Spinal cord (tissue), 10 donors: ENCODE data around the gene CD69. TPM values are rescaled to one million over a fixed set of nuclear protein-coding genes. Genes with fewer than 3 reads are reported as not detected.
"Not testable (repeated sequence)": the region's sequence is repeated elsewhere in the genome, so short reads cannot be mapped to it uniquely, and the experiment has no call there.

Source experiments
- DNase-seq, 6 donors: peaks; one replicate each; pipeline versions ENCODE4 v3.0.0 to v3.0.0-alpha.2; 2013 to 2015; ENCODE audit warnings: low spot score in 6 of 6, low read depth in 4 of 6
- H3K27ac ChIP-seq: one replicate; pipeline ENCODE4 v1.5.1; 2013; ENCODE audit warnings: low read depth, low read length, control low read depth
- H3K27me3 ChIP-seq: one replicate; pipeline ENCODE4 v1.6.1; 2013; ENCODE audit warnings: low read length; ENCODE audit not compliant: control insufficient read depth, insufficient read depth
- H3K36me3 ChIP-seq: one replicate; pipeline ENCODE4 v1.6.1; 2013; ENCODE audit warnings: low read length; ENCODE audit not compliant: control insufficient read depth, insufficient read depth
- H3K4me1 ChIP-seq: one replicate; pipeline ENCODE4 v1.6.1; 2013; ENCODE audit warnings: low read length; ENCODE audit not compliant: control insufficient read depth, insufficient read depth
- H3K4me3 ChIP-seq: one replicate; pipeline ENCODE4 v1.5.1; 2013; ENCODE audit warnings: low read depth, low read length, control low read depth
- H3K9me3 ChIP-seq: one replicate; pipeline ENCODE4 v1.6.1; 2013; ENCODE audit warnings: low read length; ENCODE audit not compliant: control insufficient read depth, insufficient read depth
- WGBS: methylation state at CpG from one replicate; pipeline ENCODE4 v1.1.5; 2013; ENCODE audit warnings: missing lambda C conversion rate; ENCODE audit not compliant: insufficient coverage; 5-methylcytosine and 5-hydroxymethylcytosine counted together
- polyA plus RNA-seq, 2 donors: library from polyadenylated mRNA; unstranded; fragments of 120-200 nt; gene quantifications; one replicate each; pipeline ENCODE4 v1.2.1, GENCODE V29; 2013; ENCODE audit not compliant: insufficient read length in 2 of 2
- total RNA-seq, 2 donors: library from RNA; depleted of rRNA in 1 of 2; stranded (reverse); fragments of 120-200 nt in 1 of 2; fragments of >200 nt in 1 of 2; gene quantifications; one replicate each; pipeline versions ENCODE4 v1.2.3 to v1.2.4, GENCODE V29; 2013 to 2014
- donor health status: healthy.

CD69 gene
- total and polyA plus RNA-seq, 4 donors = 0.63 to 9.6 (median 1.6) TPM

GRCh38 chr12:9727813-9728212 is 32.9 kb downstream of the CD69 start:
- DNase-seq = no peak
- H3K27me3 ChIP-seq = no peaks in the 10 kb centered on the region
- no peaks in the 10 kb centered on the region for H3K4me1 ChIP-seq
- H3K4me3 ChIP-seq = no peak overlapping the region
- H3K36me3 ChIP-seq = no peaks in the 10 kb centered on the region
- H3K9me3 ChIP-seq = no peaks in the 10 kb centered on the region
- no CpG with 5 or more reads among the region's 1 CpG for WGBS
- no peak overlapping the region for H3K27ac ChIP-seq

GRCh38 chr12:9725213-9725870 is 35.4 kb downstream of the CD69 start:
- no peaks in the 10 kb centered on the region for H3K36me3 ChIP-seq
- no peak for DNase-seq
- no CpG with 5 or more reads among the region's 2 CpGs for WGBS
- no peaks in the 10 kb centered on the region for H3K9me3 ChIP-seq
- no peak overlapping the region for H3K4me3 ChIP-seq
- H3K27me3 ChIP-seq = no peaks in the 10 kb centered on the region
- no peak overlapping the region for H3K27ac ChIP-seq
- no peaks in the 10 kb centered on the region for H3K4me1 ChIP-seq

DNA sequence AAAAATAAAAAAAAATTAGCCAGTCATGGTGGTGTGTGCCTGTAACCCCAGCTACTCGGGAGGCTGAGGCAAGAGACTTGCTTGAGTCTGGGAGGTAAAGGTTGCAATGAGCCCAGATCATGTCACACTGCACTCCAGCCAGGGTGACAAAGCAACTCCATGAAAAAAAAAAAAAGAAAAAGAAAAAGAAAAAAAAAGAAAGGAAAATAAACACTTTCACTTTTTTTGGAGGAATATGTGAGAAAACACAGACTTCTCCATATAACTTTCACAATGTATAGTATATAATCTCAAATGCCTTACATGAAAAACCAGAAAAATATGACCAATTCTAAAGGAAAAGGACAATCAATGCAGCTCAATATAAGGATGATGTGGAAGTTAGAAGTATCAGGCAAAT is 36.7 kb downstream of the CD69 start:
- no peak overlapping the region for H3K27ac ChIP-seq
- DNase-seq = no peak
- no peaks in the 10 kb centered on the region for H3K9me3 ChIP-seq
- no CpG with 5 or more reads among the region's 1 CpG for WGBS
- H3K4me1 ChIP-seq = no peaks in the 10 kb centered on the region
- no peaks in the 10 kb centered on the region for H3K36me3 ChIP-seq
- no peaks in the 10 kb centered on the region for H3K27me3 ChIP-seq
- no peak overlapping the region for H3K4me3 ChIP-seq

DNA sequence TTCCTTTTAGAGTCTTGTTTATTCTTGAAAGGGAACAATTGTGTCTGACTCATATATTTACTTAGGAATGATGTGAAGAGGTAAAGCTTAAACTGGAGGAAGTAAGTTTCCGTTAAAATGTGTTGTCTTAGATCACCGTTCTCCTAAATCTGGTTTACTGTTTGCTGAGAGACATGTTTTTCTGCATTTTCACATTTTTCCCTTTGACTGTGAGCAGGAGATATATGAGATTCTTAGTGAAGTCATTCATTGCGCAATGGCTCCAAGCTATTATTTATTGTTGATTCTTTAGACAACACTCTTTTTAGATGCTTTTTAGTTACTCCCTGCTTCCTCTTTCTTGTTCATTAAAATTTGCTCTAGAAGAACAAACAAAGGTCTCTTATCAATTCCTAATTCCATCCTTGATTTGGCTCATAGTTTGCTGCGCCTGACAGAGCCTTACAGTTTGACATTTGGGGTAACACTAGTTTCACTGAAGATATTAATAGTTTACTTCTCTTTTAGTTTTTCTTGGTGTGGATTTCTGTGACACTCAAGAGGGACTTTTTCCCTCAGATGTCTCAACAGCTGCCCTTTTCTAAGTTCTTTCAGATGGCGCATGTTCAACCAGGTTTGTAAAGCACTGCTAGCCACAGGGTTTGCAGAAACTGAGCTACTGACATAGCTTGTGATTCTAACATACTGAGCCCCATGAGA is 39.2 kb downstream of the CD69 start:
- no peaks in the 10 kb centered on the region for H3K27me3 ChIP-seq
- H3K4me3 ChIP-seq = no peak overlapping the region
- H3K27ac ChIP-seq = no peak overlapping the region
- no peaks in the 10 kb centered on the region for H3K9me3 ChIP-seq
- no peaks in the 10 kb centered on the region for H3K4me1 ChIP-seq
- no peak for DNase-seq
- WGBS = 90% methylated on average over 2 of the region's 5 CpGs
- no peaks in the 10 kb centered on the region for H3K36me3 ChIP-seq

DNA sequence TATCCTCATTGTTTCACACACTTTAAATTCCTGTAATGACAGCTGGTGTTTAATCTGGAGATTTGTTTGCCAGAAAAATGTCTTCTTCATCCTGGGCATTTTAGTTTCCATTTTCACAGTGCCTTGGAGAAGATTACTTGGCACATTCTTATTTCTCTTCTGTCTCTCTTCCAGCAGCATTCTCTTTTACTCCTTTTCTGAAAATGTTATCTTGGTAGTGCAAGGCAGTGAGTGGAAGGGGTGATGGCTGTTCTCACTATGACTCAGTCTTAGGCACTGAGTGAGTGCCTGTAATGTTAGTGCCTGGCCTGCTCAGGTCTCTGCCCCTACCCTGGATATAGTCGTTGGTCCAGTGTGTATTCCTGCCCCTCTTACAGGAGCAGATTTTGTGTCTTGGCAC is 40.9 kb downstream of the CD69 start:
- WGBS = no CpG with 5 or more reads among the region's 1 CpG
- no peaks in the 10 kb centered on the region for H3K9me3 ChIP-seq
- H3K27me3 ChIP-seq = no peaks in the 10 kb centered on the region
- no peak overlapping the region for H3K27ac ChIP-seq
- peak in 1 of 6 donors; percentile 54 for DNase-seq
- H3K4me3 ChIP-seq = no peak overlapping the region
- no peaks in the 10 kb centered on the region for H3K36me3 ChIP-seq
- no peaks in the 10 kb centered on the region for H3K4me1 ChIP-seq

- no peaks in the 10 kb centered on the region for H3K27me3 ChIP-seq
- H3K9me3 ChIP-seq = no peaks in the 10 kb centered on the region
- H3K4me1 ChIP-seq = no peaks in the 10 kb centered on the region
- DNase-seq = no peak
- H3K27ac ChIP-seq = no peak overlapping the region
- H3K4me3 ChIP-seq = no peak overlapping the region
- 94% methylated on average over 6 of the region's 7 CpGs for WGBS
- no peaks in the 10 kb centered on the region for H3K36me3 ChIP-seq
Measured at GRCh38 chr12:9718968-9719367, 41.7 kb downstream of the CD69 start.

DNA sequence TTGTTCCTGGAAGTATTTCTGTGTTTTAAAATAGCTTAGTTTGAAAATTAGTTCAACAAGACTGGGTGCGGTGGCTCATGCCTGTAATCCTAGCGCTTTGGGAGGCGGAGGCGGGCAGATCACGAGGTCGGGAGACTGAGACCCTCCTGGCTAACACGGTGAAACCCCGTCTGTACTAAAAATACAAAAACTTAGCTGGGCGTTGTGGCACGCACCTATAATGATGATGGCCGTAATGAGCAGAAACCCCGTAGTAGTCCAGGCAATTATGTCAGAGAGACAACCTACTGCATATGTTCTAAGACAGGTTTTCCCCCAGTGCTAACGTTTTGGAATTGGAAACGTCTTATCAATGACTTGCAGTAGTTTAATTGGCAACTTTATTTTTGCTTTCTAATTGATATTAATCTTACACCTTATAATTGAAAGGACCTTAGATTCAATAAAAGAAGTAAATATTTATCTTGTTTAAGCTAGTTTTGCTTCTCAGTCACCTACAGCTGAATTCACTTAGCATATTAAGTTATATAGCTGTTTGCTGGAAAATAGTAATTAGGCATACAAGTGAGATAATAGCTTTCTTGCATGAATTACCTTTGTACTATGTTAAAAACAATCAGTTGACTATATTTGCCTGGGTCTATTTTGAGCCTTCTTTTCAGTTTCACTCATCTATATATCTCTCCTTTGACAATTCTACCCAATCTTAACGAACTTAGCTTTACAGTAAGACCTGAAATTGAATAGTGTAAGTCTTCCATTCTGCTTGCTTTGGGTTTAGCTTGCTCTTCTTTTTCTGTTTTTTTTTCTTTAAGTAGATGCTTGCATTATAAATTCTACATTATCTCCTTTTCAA is 43.4 kb downstream of the CD69 start:
- no peaks in the 10 kb centered on the region for H3K9me3 ChIP-seq
- WGBS = 86% methylated on average over 12 of the region's 15 CpGs
- peak in 1 of 6 donors; percentile 8 for DNase-seq
- H3K36me3 ChIP-seq = no peaks in the 10 kb centered on the region
- H3K27ac ChIP-seq = no peak overlapping the region
- no peaks in the 10 kb centered on the region for H3K4me1 ChIP-seq
- H3K4me3 ChIP-seq = no peak overlapping the region
- no peaks in the 10 kb centered on the region for H3K27me3 ChIP-seq

- not testable (repeated sequence) for H3K27ac ChIP-seq, H3K9me3 ChIP-seq, H3K4me1 ChIP-seq, H3K4me3 ChIP-seq, DNase-seq, H3K27me3 ChIP-seq, H3K36me3 ChIP-seq
- WGBS = no CpG with 5 or more reads among the region's 6 CpGs
Measured at GRCh38 chr12:9713032-9713558, 47.6 kb downstream of the CD69 start.

GRCh38 chr12:9711664-9712063 is 49.0 kb downstream of the CD69 start:
- H3K4me1 ChIP-seq = no peaks in the 10 kb centered on the region
- H3K4me3 ChIP-seq = no peak overlapping the region
- H3K27ac ChIP-seq = no peak overlapping the region
- no peaks in the 10 kb centered on the region for H3K36me3 ChIP-seq
- H3K9me3 ChIP-seq = no peaks in the 10 kb centered on the region
- no peaks in the 10 kb centered on the region for H3K27me3 ChIP-seq
- no CpG with 5 or more reads among the region's 1 CpG for WGBS
- DNase-seq = no peak
